Suprapubic skin (tissue), 4 donors: ENCODE results near the gene CYFIP2. TPM values are rescaled to one million over a fixed set of nuclear protein-coding genes. Genes with fewer than 3 reads are reported as not detected.
A peak's percentile ranks its signal among the peaks of the same experiment; 100 is the strongest.

Experiments
- DNase-seq, 2 donors: peaks; one replicate each; pipeline ENCODE4 v3.0.0-alpha.2; 2019; ENCODE audit warnings: low spot score in 2 of 2
- H3K27ac ChIP-seq: fragments of 200-600 bp; sonication (generic); one replicate; pipeline ENCODE4 v1.5.1; 2019
- H3K27me3 ChIP-seq: fragments of 200-600 bp; sonication (generic); one replicate; pipeline ENCODE4 v1.5.1; 2019
- H3K36me3 ChIP-seq: fragments of 200-600 bp; sonication (generic); one replicate; pipeline ENCODE4 v1.5.1; 2019
- H3K4me1 ChIP-seq: fragments of 200-600 bp; sonication (generic); one replicate; pipeline ENCODE4 v1.5.1; 2019
- H3K4me3 ChIP-seq: fragments of 200-600 bp; sonication (generic); one replicate; pipeline ENCODE4 v1.5.1; 2019; ENCODE audit warnings: mild to moderate bottlenecking
- H3K9me3 ChIP-seq: fragments of 200-600 bp; sonication (generic); one replicate; pipeline ENCODE4 v1.5.1; 2019
- CTCF ChIP-seq, 2 donors: fragments of 200-600 bp in 1 of 2; fragments of 450-650 bp in 1 of 2; sonication (generic) in 1 of 2; IDR thresholded peaks; one replicate each; pipeline ENCODE4 v1.5.1; 2016 to 2019; ENCODE audit warnings: antibody characterized with exemption in 2 of 2, mild to moderate bottlenecking in 1 of 2, moderate library complexity in 1 of 2
- EP300 ChIP-seq: sonication (generic); formaldehyde crosslinking; IDR thresholded peaks from one replicate; pipeline ENCODE4 v1.6.1; 2017; ENCODE audit warnings: antibody characterized with exemption
- POLR2A ChIP-seq, 2 donors: fragments of 450-650 bp; IDR thresholded peaks; one replicate each; pipeline ENCODE4 v1.6.1; 2017; ENCODE audit warnings: antibody characterized with exemption in 2 of 2, mild to moderate bottlenecking in 2 of 2, moderate library complexity in 2 of 2
- POLR2AphosphoS5 ChIP-seq, 3 donors: sonication (generic); formaldehyde crosslinking; IDR thresholded peaks; one replicate each; pipeline ENCODE4 v1.6.1; 2017; ENCODE audit warnings: antibody characterized with exemption in 3 of 3
- WGBS: methylation state at CpG from one replicate; pipeline ENCODE4 v1.1.5; 2018; 5-methylcytosine and 5-hydroxymethylcytosine counted together
- total RNA-seq, 4 donors: library from RNA; depleted of rRNA; stranded (reverse); fragments of >200 nt; gene quantifications; one replicate each; pipeline ENCODE4 v1.1.0, GENCODE V29; 2016

CYFIP2 gene
- total RNA-seq, 4 donors from 2014 or later = 12.7 to 17.1 (median 14.9) TPM

- H3K36me3 ChIP-seq = no peaks in the 10 kb centered on the region
- H3K9me3 ChIP-seq = no peaks in the 10 kb centered on the region
- 58% methylated on average over 3 of the region's 3 CpGs for WGBS
- DNase-seq = no peak
- H3K27ac ChIP-seq = no peak overlapping the region
- H3K4me3 ChIP-seq = no peak overlapping the region
- no peaks in the 10 kb centered on the region for H3K27me3 ChIP-seq
- H3K4me1 ChIP-seq = no peaks in the 10 kb centered on the region
- TF ChIP-seq CTCF (IDR thresholded peaks at IDR 0.05) (no peak), EP300 (no peak), POLR2AphosphoS5 (IDR thresholded peaks at IDR 0.05) (no peak), POLR2A (IDR thresholded peaks at IDR 0.05) (no peak)
Observed at GRCh38 chr5:157327771-157328170, 61.8 kb downstream of the CYFIP2 start.

GRCh38 chr5:157328277-157328912 lies 62.5 kb downstream of the CYFIP2 start:
- 17% methylated on average over 12 of the region's 12 CpGs for WGBS
- Histone ChIP-seq H3K27ac (no peak overlapping the region), H3K27me3 (no peaks in the 10 kb centered on the region), H3K9me3 (no peaks in the 10 kb centered on the region), H3K4me3 (no peak overlapping the region), H3K4me1 (no peaks in the 10 kb centered on the region), H3K36me3 (no peaks in the 10 kb centered on the region)
- DNase-seq = no peak
- TF ChIP-seq CTCF (IDR thresholded peaks at IDR 0.05) (peak; percentile 71 to 89), POLR2AphosphoS5 (IDR thresholded peaks at IDR 0.05) (no peak)

- no peaks in the 10 kb centered on the region for H3K36me3 ChIP-seq
- 94% methylated on average over 3 of the region's 3 CpGs for WGBS
- TF ChIP-seq EP300 = no peak
- TF ChIP-seq POLR2AphosphoS5 (IDR thresholded peaks at IDR 0.05) = no peak
- no peak for TF ChIP-seq CTCF (IDR thresholded peaks at IDR 0.05)
- TF ChIP-seq POLR2A (IDR thresholded peaks at IDR 0.05) = no peak
- no peak overlapping the region for H3K4me3 ChIP-seq
- DNase-seq = no peak
- H3K27me3 ChIP-seq = no peaks in the 10 kb centered on the region
- H3K9me3 ChIP-seq = no peaks in the 10 kb centered on the region
- no peaks in the 10 kb centered on the region for H3K4me1 ChIP-seq
- no peak overlapping the region for H3K27ac ChIP-seq
Observed at GRCh38 chr5:157331807-157332206, 65.9 kb downstream of the CYFIP2 start.

GRCh38 chr5:157335534-157336422 lies 69.9 kb downstream of the CYFIP2 start:
- 79% methylated on average over 8 of the region's 8 CpGs for WGBS
- Histone ChIP-seq H3K27me3 (no peaks in the 10 kb centered on the region), H3K4me1 (no peaks in the 10 kb centered on the region), H3K4me3 (no peak overlapping the region), H3K9me3 (no peaks in the 10 kb centered on the region), H3K27ac (no peak overlapping the region), H3K36me3 (no peaks in the 10 kb centered on the region)
- no peak for DNase-seq
- no peak for TF ChIP-seq POLR2A (IDR thresholded peaks at IDR 0.05)
- no peak for TF ChIP-seq POLR2AphosphoS5 (IDR thresholded peaks at IDR 0.05)

- no peaks in the 10 kb centered on the region for H3K27me3 ChIP-seq
- DNase-seq = no peak
- WGBS = 60% methylated on average over 3 of the region's 3 CpGs
- TF ChIP-seq POLR2AphosphoS5 (IDR thresholded peaks at IDR 0.05) = no peak
- no peak for TF ChIP-seq POLR2A (IDR thresholded peaks at IDR 0.05)
- no peak for TF ChIP-seq CTCF (IDR thresholded peaks at IDR 0.05)
- no peak for TF ChIP-seq EP300
- H3K36me3 ChIP-seq = no peaks in the 10 kb centered on the region
- no peaks in the 10 kb centered on the region for H3K4me1 ChIP-seq
- no peak overlapping the region for H3K27ac ChIP-seq
- no peaks in the 10 kb centered on the region for H3K9me3 ChIP-seq
- H3K4me3 ChIP-seq = no peak overlapping the region
Observed at GRCh38 chr5:157336423-157336744, 70.5 kb downstream of the CYFIP2 start.
